HG03457 (cell line): ENCODE data around the gene SSUH2.
A peak's percentile ranks its signal among the peaks of the same experiment; 100 is the strongest.
"Not testable (repeated sequence)": the region's sequence is repeated elsewhere in the genome, so short reads cannot be mapped to it uniquely, and the experiment has no call there.

Experiments
- ATAC-seq: cut with Tn5 transposase; IDR thresholded peaks from one replicate; pipeline ENCODE4 v1.9.1; 2021; ENCODE audit warnings: moderate number of reproducible peaks; ENCODE audit not compliant: unreplicated experiment

Gene SSUH2

DNA sequence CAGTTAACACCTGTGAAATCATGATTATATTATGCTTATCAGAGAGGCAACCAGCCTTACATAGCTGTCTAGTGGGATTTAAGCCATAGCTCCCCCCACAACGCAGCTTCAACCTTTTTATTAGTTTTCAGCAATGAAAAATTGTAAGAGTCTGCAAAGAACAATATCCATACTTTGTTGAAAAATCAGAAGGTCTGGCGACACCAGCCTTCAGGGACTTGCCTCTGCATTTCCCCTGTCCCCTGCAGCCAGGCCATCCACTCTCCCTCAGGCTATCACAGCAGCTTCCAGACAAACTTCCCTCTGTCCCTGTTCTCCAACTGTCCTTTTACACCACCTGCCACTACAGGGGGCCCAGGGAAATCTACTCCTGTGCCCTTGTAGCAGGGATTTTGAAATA, 59.9 kb downstream of the SSUH2 start:
- no peak for ATAC-seq

DNA sequence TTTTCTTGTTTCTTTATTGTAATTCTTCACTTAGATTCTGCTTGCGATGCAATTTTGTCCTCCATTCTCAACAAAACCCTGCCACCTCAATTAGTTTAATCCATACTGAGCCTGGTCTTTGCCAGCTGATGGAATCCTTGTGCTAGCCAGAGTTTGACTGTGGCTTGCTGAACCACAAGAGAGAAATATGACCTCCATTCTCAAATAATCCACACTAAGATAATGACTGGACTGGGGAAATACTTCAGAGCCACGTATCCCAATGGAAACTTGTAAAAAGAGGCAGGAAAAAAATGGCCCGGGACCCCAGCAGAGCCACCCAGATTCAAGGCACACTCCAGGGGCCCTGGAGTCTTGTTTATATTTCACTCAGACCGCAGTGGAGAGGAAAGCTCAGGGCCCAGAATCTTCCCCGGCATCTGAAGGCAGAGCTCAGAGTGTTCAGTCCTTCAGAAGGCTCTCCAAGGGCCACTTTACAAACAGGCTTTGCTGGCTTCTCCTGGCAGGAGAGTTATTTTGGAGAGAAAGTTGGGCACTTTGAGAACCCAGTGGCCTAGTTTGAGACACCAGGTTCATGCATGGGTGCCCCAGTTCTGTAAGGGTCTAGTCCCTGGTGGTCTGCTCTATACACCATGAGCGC, 62.7 kb downstream of the SSUH2 start:
- ATAC-seq, result no peak

DNA sequence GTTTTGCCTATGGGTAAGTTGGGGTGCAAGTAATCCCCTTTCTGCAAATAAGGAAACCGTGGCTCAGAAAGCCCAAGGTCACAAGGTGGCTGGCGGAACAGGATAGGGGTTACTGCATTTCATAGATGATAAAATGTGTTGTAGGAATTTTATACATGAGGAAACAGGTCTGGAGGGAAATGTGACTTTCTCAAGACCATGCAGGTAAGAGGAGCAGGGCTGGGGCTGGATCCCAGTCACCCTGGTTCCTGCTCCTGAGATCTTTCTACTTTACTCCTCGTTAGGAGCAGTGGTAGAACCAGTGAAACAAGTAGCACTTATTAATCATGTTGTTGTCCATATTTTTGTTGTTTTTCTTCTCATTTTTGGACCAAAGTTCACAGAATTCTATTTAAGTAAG, 63.2 kb downstream of the SSUH2 start:
- ATAC-seq, result no peak

DNA sequence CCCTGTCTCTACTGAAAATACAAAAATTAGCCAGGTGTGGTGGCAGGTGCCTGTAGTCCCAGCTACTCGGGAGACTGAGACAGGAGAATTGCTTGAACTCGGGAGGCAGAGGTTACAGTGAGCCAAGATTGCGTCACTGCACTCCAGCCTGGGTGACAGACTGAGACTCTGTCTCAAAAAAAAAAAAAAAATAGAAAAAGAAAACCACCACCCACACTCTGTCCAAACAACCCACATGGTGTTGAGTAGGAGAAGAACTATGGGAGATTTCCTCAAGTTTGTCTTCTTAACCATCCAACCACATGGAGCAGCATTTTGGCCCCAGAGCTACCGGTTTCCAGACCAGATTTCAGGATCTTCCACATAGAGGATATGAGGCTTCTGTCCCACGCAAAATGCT, 64.2 kb downstream of the SSUH2 start:
- not testable (repeated sequence) for ATAC-seq

DNA sequence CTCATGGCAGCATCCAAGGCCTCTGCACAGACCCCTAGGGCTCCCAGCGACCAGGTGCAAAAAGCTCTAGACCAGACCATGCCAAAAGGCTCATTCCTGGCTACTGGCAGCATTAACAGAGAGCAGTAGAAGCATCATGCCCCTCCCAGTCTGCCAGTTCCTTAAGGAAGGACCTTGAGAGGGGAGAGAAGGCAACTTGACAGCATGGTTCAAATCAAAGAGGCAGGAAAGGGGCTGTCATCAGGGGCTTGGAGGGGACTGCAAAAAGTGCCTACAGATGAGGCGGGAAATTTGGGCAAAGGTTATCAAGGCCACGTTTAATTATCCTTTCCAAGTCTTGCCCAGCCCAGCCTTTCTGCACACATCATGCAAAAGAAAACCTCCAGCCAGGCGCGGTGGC, 64.7 kb downstream of the SSUH2 start:
- ATAC-seq, result no peak

DNA sequence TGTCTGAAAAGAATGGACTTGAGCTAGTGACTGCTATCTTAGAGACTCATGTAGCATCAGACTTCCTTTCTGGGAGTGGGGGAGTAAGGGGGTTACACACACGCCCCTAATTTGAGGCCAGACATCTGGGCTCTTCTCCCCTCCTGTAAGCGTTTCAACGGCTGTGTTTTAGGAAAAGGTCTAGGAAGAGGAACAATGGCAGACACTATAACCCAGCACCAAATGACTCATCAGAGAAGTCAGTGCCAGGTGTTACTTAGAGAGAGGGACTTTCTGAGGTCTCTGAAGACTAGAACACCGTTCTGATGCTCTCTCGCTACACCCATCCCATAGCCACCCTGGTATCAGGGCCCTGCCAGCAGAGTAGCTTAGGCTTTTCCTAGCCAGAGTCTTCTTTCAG, 65.5 kb downstream of the SSUH2 start:
- ATAC-seq, result peak; percentile 99

DNA sequence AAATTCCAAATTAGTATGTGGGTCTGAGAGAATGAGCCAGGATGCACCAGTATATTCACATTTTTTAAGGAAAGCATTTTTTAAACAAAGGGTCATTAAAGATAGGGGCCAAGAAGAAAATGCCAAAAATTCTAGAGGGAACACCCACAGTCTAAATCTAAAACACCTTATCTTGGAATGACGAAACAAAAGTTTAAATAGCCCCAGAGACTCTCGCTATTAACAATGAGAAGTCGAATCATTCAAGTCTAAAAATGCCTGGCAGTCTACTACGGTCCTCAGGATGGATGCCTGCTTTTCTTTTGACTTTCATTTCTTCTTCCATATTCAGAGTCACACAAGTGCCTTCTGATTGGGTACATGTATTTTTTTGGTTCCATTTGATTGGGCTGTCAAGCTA, 66.3 kb downstream of the SSUH2 start:
- ATAC-seq, result no peak

DNA sequence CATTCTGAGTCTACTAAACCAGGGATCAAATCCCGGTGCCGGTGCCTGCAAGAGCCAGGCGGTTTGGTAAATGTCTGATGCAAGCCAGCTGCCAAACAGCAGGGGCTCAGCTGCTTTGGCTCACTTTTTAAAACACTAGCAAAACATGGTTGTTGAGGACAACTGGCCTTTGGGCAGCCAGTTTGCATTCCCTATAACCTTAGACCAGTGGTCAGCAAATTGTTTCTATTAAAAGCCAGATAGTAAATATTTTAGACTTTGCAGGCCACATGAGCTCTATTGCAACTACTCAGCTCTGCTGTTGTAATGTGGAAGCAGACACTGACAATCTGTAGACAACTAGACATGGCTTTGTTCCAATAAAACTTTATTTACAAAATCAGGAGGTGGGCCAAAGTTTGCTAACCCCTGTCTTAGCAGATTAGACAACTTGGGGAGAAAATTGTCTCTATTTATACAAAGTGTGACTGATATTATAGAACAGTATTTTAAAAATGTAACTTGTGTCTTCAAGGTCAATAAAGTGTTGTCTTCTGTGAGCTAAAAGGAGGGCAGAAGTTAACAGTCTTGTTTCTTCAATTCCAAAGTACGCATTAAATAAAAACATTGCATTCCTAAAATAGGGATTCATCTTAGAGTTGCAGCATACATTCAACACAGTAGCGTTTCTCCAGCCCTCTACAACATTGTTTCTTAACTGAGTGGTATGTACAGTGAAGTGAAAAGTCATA, 67.6 kb downstream of the SSUH2 start:
- ATAC-seq, result no peak

DNA sequence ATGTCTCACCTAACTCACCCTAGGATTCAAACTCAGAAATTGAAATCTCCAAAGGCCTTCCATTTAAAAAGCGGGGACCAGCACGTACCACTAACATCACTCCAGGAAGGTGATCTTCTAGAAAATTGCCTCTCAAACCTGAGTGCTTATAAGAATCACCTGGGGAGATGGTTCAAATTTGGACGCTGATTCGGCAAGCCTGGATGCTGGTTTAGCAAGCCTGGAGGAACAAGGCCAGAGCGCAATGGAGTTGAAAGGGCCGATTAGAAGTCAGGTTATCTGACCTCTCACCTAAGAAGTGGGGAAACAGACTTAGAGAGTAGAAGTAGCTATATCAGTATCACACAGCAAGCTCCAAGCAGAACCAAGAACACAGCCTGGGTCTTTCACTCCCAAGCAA, 68.2 kb downstream of the SSUH2 start:
- no peak for ATAC-seq

DNA sequence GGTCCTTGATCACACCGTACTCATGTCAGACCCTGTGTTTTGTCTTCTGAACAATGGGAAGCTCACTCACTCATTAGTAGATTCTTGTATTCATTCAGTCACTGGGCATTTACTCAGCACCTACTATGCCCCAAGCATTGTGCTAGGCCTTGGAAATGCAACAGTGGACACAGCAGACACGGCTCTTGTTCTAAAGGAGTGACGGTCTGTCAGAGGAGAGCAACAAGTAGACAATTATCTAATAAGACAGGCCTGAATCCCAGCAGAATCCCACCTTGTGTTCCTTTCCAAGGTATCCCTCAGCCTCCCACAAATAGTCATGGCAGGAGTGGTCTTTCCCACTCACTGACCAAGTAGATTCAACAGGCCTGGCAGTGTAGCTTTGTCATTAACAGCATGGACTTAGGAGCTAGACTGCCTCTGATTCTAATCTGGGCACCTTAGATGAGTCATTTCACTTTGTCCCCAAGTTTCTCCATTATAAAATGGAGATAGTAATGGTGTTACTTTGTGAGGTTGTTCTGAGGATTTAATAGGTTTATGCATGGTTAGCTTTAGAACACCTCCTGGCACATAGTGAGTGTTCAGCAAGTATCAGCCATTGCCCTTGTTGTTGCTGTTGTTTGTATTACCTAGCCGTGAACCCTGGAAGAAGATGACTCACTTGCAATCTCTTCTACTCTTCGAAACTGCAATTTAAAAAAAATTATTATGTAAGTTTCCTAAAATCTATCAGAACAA, 69.1 kb downstream of the SSUH2 start:
- ATAC-seq, result no peak

DNA sequence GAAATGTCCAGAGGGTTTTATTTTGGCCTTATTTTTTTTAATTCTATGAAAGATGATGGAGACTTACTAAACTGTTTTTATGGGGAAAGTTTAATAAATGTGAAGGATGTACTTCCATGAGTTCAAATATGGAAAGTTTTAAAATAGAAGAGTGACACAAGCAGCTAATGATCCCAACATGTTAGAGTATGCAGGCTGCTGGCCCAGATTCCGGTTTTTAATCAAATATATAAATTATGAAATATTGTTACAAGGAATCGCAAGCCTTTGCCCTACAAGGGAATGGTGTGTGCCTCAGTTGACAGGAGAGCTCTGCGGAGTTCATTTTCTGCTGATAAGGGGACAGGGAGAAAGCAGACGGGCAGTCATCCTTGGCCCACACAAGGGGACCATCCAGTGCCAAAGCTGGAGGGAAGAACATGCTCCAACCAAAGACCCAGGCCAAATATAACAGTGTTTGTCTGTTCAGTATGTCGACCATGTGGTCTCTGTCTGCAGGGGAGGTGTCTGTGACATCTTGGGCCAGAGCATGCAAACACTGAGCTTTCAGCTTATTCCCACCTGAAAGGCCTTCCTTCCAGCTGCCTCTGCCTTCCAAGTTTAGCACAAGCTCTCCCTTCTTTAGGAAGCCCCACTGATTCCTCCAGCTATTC, 69.8 kb downstream of the SSUH2 start:
- ATAC-seq, result no peak

DNA sequence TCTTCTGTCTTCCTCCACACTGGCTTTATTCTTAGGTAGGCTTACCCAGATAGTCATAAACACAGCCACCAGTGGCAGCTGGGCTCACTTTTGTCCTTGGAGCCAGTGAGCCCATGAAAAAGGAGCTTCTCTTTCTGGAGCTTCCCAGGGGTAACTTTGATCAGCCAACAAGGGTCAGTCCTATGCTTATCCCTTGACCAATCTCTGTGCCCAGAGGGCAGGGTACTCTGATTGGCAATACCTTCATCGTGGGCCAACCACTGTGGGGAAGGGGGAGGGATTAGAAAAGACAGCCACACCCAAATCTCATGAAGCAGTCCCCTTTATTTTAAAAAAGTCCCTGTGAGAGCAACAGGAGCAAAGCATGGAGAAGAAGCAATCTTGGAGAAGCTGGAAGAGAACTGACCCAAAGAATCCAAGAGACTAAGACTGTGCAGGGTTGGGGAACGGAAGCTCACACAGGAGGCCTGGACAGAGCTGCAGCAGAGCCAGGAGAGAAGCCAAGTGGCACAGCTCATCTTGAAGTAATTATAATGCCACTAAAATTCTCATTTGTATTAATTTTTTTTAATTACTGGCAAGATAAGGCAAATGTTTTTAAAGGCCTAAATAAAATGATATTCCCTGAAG, 70.4 kb downstream of the SSUH2 start:
- ATAC-seq, result no peak

DNA sequence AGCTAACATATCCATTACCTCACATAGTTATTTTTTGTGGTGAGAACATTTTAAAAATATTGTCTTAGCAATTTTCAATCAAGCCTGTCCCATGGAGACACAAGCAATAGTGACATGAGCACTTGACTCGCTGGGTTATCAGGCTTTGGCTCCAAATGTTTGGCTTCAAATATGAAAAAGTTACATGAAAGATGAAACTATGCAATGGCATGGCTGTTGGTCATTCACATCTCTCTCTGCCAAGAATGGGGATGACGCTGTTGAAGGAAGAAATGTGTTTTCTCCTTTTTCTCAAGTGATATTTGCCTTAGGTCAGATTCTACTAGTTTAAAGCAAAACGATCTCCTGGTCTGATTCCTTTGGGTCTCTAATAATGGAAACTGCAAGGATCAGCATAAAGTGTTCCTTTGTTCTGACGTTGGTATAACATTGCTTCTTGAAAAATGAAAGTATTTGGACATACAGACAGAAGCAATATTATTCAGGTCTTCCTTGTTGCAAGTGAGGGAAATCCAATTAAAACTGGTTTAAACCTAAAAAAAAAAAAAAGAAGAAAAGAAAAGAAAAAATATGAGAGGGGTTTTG, 71.2 kb downstream of the SSUH2 start:
- ATAC-seq, result no peak

DNA sequence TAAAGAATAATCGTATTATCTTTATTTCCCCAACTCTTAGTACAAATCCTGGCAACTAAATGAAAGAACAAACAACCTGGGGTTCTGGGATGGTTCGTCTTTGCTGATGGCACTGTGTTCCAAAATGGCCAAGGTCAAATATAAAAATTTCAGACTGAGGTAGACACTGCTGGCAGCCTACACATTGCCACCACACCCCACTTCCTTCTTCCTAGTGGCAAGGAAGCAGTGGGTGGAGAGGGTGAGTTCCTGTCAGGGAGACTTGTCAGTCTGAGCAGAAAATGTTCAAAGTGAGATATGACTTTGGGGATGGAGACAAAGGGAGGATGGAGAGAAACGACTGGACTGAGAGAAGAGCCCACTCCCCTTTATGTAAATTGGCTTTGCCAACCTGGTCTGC, 73.3 kb downstream of the SSUH2 start:
- no peak for ATAC-seq
